ENCODE results near the gene RALGPS1. TPM values are rescaled to one million over a fixed set of nuclear protein-coding genes. Genes with fewer than 3 reads are reported as not detected.
A peak's percentile ranks its signal among the peaks of the same experiment; 100 is the strongest.

The RALGPS1 gene
- total and polyA plus RNA-seq, 8 donors, result 5.8 to 12.7 (median 9.3) TPM

DNA sequence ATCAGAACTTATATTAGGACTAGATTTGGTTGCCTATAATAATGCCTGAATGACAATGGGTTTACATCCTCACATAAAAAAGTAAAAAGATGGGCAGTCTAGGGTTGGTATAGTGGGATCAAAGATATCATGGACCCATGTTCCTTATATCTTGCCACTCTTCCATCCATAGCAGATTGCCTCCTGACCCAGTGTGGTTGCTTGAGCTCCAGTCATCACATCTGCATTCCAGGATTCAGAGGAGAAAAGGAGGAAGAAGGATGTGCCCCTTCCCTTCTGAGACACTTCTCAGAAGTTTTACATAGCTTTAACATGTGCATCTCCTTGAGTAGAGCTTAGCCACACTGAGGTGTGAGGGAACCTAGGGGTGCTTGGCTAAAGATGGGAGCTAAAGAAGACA lies 22.9 kb downstream of the RALGPS1 start:
- intact Hi-C loops (cut with DNase I), result no loop called here
- no peaks in the 10 kb centered on the region for H3K36me3 ChIP-seq
- H3K9me3 ChIP-seq, result no peaks in the 10 kb centered on the region
- DNase-seq (no peak), FAIRE-seq (no peak), ATAC-seq (no peak)
- TF ChIP-seq, protein P1, sequence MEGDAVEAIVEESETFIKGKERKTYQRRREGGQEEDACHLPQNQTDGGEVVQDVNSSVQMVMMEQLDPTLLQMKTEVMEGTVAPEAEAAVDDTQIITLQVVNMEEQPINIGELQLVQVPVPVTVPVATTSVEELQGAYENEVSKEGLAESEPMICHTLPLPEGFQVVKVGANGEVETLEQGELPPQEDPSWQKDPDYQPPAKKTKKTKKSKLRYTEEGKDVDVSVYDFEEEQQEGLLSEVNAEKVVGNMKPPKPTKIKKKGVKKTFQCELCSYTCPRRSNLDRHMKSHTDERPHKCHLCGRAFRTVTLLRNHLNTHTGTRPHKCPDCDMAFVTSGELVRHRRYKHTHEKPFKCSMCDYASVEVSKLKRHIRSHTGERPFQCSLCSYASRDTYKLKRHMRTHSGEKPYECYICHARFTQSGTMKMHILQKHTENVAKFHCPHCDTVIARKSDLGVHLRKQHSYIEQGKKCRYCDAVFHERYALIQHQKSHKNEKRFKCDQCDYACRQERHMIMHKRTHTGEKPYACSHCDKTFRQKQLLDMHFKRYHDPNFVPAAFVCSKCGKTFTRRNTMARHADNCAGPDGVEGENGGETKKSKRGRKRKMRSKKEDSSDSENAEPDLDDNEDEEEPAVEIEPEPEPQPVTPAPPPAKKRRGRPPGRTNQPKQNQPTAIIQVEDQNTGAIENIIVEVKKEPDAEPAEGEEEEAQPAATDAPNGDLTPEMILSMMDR (IDR thresholded peaks at IDR 0.05), result no peak
- H3K4me3 ChIP-seq, result no peak overlapping the region
- no peaks in the 10 kb centered on the region for H3K27me3 ChIP-seq
- H3K27ac ChIP-seq, result no peak overlapping the region
- peaks cover 0 to 11% (median 0%) of the 10 kb centered on the region in 3 donors for H3K4me1 ChIP-seq

DNA sequence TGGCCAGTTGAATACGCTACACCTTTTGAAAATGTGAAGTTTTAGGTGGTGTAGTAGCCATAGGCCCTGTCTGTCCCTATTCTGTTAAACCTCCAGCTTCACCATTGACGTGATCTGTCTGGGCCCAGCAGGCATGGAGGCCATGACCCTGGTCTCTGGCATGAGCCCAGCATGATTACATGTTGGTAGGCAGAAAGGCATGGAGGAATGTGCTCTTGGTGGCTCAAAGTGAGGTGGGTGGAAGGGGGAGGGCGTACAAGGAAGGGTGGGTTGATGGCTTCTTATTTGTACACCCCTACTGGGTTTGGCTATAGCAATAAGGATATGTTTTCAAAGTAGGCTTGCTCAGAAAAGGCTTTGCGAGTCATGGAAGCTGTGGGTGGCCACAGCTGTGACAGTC lies 23.7 kb downstream of the RALGPS1 start:
- no peak for DNase-seq
- H3K27me3 ChIP-seq, result no peaks in the 10 kb centered on the region
- TF ChIP-seq, protein P1 (IDR thresholded peaks at IDR 0.05), result no peak
- H3K9me3 ChIP-seq, result no peaks in the 10 kb centered on the region
- WGBS, 2 donors, result 88 to 90% methylated on average over 4 of the region's 4 CpGs
- intact Hi-C loops (cut with DNase I), result no loop called here
- no peak for ATAC-seq
- H3K36me3 ChIP-seq, result no peaks in the 10 kb centered on the region
- H3K27ac ChIP-seq, result no peak overlapping the region
- H3K4me3 ChIP-seq, result no peak overlapping the region
- H3K4me1 ChIP-seq, result peaks cover 0 to 11% (median 0%) of the 10 kb centered on the region in 3 donors
- no peak for FAIRE-seq

DNA sequence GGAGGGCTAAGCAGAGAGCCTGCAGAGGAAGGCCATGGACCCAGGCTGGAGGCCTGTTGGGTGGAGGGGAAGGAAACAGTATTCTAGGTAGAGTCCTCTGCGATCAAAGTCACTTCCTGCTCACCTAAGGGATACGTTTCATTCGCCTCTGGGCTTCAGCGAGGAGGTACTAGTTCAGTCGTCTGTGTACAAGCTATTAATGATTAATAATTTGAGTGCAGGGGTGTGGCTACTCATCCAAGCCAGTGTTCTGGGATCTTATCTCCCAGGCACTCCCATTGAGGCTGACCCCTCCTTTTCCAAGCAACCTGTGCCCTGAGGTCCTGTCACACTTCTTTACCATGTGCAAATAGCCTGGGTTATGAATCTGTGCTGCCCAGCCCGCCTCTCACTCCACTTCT lies 25.2 kb downstream of the RALGPS1 start:
- FAIRE-seq (no peak), ATAC-seq (peak; percentile 85 to 92 (median 91)), DNase-seq (peak in 4 of 6 donors; percentile 37 to 54 (median 51))
- Histone ChIP-seq H3K36me3 (no peaks in the 10 kb centered on the region), H3K4me1 (peaks cover 0 to 11% (median 0%) of the 10 kb centered on the region in 3 donors), H3K9me3 (no peaks in the 10 kb centered on the region), H3K27ac (peak overlapping the region in 2 of 4 donors; percentile 63 to 66), H3K27me3 (no peaks in the 10 kb centered on the region), H3K4me3 (no peak overlapping the region)
- WGBS, 2 donors, result 13 to 16% methylated on average over 6 of the region's 6 CpGs
- TF ChIP-seq, protein P1 (IDR thresholded peaks at IDR 0.05), result no peak
- intact Hi-C loops (cut with DNase I), result loop anchor here (5.0 to 10.0 kb wide), 2 partner anchors 255 to 257 kb away; no protein-coding TSS in a partner anchor

DNA sequence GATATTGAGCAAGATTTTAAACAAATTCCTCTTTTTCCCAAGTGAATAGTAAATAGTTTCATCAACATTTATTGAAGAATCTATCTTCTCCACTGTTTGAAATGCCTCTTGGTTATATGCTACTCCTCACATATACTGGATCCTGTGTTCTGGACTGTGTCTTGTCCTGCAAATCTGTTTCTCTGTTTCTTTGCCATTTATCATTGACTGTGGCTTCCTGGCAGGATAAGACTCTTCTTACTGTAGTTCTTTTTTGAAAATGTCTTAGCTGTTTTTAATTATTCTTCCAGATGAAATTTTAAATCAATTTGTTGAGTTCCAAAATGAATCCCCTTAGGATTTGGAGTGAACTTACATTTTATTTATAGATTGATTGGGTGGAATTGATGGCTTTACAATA lies 27.8 kb downstream of the RALGPS1 start:
- H3K4me1 ChIP-seq, result peaks cover 0 to 11% (median 0%) of the 10 kb centered on the region in 3 donors
- intact Hi-C loops (cut with DNase I), result loop anchor here (5.0 to 10.0 kb wide), 2 partner anchors 252 to 255 kb away; no protein-coding TSS in a partner anchor
- no peaks in the 10 kb centered on the region for H3K36me3 ChIP-seq
- DNase-seq, result no peak
- no peaks in the 10 kb centered on the region for H3K9me3 ChIP-seq
- H3K27me3 ChIP-seq, result no peaks in the 10 kb centered on the region
- no peak for FAIRE-seq
- H3K4me3 ChIP-seq, result no peak overlapping the region
- TF ChIP-seq, protein P1 (IDR thresholded peaks at IDR 0.05), result no peak
- H3K27ac ChIP-seq, result no peak overlapping the region
- ATAC-seq, result no peak

DNA sequence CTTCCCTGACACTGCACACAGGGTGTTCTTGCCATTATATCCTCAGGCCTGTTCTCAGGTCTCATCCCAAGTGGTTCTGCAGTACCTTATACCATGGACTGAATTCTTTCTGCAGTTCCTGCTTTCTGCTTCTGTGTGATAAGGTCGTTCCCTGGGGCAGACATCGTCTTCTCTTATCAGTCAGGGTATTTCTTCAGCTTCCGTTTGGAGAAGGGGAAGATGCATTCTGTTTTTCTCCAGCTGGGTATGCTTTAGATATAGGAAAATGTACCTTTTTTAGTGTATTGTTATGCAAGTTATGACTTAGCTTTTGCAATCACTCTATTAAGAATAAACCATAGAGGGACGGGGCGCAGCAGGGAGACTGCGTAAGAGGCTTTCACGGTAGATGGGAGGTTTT lies 31.1 kb downstream of the RALGPS1 start:
- intact Hi-C loops (cut with DNase I), result loop anchor here in 1 of 3 donors (10.0 kb wide), 1 partner anchor 249 kb away; no protein-coding TSS in a partner anchor

More for the DNA sequence above, 31.1 kb downstream of the RALGPS1 start:
- Histone ChIP-seq H3K27me3 (no peaks in the 10 kb centered on the region), H3K4me1 (no peaks in the 10 kb centered on the region), H3K27ac (no peak overlapping the region), H3K4me3 (no peak overlapping the region), H3K36me3 (no peaks in the 10 kb centered on the region), H3K9me3 (no peaks in the 10 kb centered on the region)
- FAIRE-seq (no peak), ATAC-seq (no peak), DNase-seq (no peak)
- WGBS, 2 donors, result 75 to 80% methylated on average over 7 of the region's 7 CpGs
- TF ChIP-seq, protein P1 (IDR thresholded peaks at IDR 0.05), result no peak
